ENCODE data around the gene CCDC144A.
"Not testable (repeated sequence)": the region's sequence is repeated elsewhere in the genome, so short reads cannot be mapped to it uniquely, and the experiment has no call there.

GRCh38 chr17:16697603-16698002, 7.6 kb downstream of the CCDC144A start:
- not testable (repeated sequence) for TF ChIP-seq CTCF, POLR2A (IDR thresholded peaks at IDR 0.05)
